HG03521 (cell line): ENCODE results near the gene ASPSCR1.
"Not testable (repeated sequence)": the region's sequence is repeated elsewhere in the genome, so short reads cannot be mapped to it uniquely, and the experiment has no call there.

ENCODE experiments used
- ATAC-seq: cut with Tn5 transposase; IDR thresholded peaks from one replicate; pipeline ENCODE4 v1.9.1; 2021; ENCODE audit warnings: mild to moderate bottlenecking, moderate library complexity; ENCODE audit not compliant: unreplicated experiment

The ASPSCR1 gene

DNA sequence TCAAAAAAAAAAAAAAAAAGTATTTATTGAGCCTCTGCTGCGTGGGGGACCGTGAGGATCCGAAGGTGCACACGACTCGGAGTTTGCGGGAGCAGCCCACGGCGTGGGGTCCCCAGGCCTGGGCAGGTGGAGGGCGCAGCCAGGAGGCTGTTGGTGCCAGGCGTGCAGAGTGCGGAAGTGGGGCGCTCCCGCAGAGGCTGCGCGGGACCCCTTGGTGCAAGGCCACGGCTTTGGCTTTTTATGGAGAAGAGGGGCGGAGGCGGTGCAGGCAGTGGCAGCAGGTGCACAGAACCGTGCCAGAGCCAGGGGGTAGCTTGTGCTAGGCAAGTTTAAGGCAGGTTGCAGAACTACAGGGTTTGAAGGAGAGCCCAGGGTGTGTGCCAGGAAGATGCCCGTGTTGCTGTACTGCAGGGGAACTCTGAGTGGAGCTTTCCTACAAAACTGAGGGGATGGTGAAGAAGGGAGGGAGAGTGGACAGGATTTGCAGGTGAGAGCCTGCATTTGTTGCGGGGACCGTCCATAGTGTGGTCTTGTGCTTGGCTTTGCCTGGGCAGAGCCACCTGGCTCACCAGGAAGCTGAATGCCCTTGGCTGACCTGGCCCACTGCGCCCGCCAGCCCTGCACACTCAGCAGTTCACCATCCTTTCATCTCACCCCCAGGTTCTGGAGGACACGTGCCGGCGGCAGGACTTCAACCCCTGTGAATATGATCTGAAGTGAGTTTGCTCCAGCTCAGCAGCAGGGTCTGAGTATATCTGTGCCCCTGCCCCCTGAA lies 1.3 kb downstream of the ASPSCR1 start:
- no peak for ATAC-seq

DNA sequence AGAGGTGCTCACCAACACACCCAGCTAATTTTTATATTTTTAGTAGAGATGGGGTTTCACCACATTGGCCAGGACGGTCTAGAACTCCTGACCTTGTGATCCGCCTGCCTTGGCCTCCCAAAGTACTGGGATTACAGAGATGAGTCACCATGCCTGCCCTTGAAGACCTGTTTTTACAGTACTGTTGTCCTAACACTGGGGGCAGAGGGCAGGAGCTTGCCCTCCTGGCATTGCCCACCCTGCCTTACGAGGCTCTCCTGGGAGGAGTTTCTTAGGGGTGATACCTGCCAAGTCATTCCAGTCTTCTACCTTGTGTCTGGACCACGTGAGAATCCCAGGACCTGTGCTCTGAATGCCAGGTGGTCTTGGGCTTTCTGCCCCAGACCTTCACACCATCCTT lies 2.7 kb downstream of the ASPSCR1 start:
- no peak for ATAC-seq

DNA sequence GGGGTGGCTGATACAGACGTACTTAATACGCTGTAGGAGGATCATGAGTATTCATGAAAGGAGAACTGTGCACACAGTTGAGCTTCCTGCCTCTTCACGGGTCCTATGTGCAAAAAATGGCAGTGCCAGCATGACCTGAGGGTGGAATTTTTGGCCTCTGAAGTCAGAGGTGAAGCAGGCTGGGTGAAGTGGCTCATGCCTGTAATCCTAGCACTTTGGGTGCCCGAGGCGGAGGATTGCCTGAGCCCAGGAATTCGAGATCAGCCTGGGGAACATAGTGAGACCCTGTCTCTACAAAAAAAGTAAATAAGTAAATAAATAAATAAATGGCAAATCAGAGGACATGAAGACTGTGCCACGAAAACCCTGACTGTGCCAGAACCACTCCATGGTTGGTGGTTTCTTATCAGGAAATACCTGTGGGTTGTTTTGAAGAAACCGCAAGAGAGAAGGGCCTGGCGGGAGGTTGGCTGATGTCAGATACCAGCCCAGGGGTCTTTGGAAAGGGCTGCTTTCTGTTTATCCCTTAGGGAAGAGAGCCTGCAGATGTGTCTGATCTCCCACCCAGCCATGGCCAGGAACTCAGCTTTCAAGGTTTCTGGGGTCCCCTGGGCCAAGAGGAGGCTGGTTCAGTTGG lies 3.4 kb downstream of the ASPSCR1 start:
- no peak for ATAC-seq

DNA sequence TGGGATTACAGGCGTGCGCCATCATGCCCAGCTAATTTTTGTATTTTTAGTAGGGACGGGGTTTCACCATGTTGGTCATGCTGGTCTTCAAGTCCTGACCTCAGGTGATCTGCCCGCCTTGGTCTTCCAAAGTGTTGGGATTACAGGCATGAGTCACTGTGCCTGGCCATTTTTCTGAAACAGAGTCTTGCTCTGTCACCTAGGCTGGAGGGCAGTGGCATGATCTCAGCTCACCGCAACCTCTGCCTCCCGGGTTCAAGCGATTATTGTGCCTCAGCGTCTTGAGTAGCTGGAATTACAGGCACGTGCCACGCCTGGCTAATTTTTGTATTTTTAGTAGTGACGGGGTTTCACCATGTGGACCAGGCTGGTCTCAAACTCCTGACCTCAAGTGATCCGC lies 4.1 kb downstream of the ASPSCR1 start:
- not testable (repeated sequence) for ATAC-seq

DNA sequence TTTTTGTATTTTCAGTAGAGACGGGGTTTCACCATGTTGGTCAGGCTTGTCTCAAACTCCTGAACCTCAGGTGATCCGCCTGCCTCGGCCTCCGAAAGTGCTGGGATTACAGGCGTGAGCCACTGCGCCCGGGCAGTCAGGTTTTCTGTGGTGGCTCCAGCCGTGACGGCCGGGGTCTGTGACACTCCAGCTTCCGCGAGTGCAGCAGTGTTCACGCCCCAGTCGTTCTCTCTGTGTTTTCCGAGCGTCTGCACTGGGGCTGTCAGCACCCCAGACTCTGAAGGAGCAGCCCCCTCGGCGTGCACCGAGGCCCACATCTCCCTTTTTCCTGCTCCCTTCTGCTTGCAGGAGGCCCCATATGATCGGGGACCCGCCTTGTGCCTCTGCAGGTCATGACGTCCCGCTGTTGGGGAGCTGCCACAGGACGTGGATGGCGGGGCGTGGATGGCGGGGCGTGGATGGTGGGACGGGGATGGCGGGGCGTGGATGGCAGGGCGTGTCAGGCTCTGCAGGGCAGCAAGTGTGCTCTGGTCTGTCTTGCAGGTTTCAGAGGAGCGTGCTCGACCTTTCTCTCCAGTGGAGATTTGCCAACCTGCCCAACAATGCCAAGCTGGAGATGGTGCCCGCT lies 5.7 kb downstream of the ASPSCR1 start:
- no peak for ATAC-seq

DNA sequence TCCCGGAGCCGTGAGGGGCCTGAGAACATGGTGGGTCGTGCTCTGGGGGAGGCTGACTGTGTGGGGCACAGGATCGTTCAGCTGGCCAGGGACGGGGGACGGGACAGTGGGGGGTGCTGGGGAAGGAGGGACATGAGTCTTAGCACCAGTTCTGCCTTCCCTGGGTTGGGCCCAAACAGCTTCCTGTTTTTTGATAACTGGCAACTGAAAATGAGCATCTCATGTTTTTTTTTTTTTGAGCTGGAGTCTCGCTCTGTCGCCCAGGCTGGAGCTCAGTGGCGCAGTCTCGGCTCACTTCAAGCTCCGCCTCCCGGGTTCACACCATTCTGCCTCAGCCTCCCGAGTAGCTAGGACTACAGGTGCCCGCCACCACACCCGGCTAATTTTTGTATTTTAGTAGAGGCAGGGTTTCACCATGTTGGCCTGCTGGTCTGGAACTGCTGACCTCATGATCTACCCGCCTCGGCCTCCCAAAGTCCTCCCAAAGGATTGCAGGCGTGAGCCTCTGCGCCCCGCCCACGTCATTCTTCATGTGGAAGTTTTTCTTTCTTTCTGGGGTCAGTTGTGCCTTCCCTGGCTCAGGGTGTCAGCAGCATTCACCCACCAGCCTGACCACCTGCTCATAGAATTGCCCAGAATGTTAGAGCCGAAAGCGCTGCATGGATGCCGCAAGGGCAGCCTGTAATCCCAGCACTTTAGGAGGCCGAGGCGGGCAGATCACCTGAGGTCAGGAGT lies 6.4 kb downstream of the ASPSCR1 start:
- no peak for ATAC-seq

DNA sequence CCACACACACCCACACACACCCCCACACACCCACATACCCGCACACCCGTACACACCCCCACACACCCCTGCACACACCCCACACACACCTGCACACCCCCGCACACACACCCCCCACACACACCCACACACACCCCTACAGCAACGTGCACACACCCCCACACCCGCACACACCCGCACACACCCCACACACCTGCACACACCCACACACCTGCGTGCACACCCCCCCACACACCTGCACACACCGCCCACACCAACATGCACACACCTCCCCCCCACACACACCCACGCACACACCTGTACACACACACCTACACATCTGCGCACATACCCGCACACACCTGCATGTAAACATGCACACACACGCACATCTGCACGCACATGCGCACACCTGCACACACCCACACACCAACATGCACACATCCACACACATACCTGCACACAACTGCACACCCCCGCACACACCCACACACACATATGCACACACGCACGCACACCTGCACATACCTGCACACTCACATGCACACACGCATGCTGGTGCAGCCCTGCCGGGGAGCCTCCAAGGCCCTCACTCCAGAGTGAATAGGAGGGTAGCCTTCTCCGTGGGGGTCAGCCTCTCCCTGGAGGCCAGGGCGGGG lies 7.5 kb downstream of the ASPSCR1 start:
- no peak for ATAC-seq

DNA sequence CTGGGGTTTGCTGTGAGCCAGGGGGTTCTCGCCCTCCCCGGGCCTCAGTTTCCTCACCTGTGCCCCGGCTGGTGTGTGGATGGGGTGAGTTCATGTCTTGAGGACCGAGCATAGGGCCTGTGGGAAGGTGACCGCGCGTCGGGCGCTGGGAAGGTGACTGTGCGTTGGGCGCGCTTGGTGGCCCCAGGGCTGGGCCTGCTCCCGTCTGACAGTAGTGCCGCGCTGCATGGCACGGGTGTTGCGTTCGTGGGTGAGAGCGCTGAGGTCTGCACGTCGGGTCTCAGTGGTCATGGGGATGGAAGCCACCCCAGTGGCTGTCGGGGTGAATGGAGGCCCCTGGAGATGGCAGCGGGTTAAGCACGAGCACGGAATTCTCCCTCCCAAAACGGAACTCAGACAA lies 9.2 kb downstream of the ASPSCR1 start:
- no peak for ATAC-seq

DNA sequence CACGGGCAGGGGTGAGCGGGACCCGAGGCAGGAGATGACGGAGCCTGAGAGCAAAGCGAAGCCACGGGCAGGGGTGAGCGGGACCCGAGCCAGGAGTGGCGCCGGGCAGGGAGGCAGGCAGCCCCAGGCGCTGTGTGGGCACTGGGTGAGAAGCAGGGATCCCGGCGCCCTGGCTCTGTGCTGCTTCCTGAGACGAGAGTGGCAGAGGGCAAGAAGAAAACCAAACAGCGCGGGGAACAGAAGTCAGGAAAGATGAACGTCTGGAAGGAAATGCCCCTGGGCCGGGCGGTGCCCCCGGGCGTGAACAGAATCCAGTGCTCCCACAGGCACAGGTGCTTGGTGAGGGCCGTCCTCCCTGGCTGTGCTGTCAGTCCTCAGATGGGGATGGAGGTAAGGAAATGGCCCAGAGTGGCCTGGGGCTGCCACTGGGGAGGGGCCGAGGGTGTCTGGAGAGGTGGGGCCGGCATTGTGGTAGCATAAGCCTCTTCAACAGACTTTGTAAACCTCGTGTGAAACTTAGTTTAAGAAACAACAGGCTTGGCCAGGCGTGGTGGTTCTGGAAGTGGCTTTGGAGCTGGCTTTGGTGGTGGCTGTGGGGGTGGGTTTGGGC lies 9.8 kb downstream of the ASPSCR1 start:
- no peak for ATAC-seq

DNA sequence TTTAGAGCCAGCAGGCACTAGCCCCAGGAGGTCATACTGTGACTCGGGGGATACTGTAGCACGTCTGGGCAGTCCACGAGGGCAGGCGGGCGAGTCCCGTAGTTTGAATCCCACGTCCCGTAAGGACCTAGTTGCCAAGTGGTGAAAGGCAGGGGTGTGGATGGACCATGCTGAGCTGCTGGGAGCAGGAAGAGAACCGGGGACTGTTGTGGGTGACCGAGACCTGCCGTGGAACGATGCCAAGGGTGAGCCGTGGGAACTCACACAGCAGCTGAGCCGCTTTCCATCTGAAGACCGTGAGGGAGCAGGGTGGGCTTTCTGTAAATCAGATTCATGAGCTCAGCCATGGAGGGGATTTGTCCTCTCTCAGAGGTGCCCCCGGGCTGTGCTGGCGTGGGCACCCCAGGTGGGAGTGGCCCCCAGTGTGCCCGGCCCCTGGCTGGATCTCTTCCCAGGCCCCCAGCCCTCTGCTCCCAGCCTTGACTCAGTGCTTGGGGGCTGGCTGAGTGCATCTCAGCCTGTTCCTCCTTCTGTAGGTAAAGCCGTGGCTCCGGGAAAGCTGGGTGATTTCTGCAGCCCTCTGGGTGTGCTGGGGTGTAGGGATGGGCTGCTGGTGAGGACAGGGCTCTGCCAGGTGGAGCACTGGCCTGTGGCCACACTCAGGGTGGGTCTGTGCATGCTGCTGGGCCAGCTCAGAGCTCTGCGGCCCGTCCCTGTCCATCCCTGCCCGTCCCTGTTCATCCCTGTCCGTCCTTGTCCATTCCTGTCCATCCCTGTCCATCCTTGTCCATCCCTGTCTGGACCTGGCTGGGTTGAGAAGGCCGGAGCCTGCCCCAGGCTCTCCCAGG lies 13.6 kb downstream of the ASPSCR1 start:
- ATAC-seq = no peak

DNA sequence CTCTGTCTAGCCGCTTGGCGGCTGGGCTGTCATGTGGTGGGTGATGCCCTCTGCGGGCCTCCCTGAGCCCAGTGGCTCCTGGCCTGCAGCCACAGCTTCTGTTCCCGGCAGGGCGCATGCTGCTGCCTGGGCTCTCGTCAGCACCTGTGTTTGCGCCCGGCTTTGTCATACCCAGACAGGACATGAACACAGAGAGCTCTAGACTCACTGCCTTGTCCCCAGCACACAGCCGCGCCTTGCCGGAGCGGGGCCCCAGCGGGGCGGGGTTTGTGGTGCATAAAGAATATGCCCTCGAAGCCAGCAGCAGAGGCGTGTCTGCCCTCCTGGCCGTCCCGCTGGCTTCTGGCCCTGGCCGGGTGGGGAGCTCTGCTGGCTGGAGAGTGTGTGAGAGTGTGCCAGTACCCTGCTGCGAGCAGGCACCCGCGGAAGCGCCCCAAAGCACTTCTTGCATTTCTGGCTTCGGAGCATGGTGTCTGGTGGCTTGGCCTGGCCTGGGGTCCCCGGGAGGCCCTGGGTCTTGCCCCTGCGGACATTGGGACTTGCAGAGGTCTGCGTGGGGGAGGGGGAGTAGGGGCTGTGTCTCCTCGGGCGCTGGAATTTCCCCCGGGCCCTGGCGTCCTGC lies 14.4 kb downstream of the ASPSCR1 start:
- ATAC-seq = no peak

DNA sequence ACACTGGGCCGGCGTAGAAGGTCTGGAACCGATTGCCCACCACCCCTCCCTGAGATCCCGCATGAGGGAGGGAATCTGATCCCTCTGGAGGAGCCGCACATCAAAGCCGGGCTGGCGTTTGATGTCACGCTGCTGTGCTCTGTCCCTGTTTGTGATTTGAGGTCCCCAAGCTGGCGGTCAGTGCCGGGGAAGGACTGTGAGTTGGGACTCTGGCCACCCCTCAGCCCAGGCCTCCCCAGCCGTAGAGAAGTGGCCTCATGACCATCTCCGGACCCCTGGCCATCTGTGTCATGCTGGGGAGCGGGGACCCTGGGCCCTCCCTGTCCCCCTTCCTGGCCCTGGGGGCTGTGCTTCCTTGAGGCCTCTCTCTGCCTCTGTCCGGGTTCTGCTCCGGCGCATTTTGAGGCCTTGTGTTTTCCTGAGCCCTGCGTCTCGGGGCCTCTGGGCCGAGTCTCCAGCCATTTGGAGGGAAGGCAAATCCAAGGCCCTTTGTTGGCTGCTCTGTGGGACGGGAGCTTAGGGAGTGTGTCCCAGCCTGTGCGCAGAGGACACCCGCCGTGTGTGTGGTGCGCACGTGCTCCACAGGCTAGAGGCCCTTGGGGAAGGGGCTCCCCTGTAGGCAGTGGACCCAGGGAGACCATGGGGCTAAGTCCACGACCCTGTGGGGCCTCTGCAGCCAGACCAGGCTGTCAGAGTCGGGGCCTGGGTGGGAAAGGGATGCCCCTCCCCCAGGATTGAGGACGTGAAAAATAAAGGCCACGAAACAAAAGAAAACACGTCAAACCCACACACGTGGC lies 15.1 kb downstream of the ASPSCR1 start:
- ATAC-seq = no peak

DNA sequence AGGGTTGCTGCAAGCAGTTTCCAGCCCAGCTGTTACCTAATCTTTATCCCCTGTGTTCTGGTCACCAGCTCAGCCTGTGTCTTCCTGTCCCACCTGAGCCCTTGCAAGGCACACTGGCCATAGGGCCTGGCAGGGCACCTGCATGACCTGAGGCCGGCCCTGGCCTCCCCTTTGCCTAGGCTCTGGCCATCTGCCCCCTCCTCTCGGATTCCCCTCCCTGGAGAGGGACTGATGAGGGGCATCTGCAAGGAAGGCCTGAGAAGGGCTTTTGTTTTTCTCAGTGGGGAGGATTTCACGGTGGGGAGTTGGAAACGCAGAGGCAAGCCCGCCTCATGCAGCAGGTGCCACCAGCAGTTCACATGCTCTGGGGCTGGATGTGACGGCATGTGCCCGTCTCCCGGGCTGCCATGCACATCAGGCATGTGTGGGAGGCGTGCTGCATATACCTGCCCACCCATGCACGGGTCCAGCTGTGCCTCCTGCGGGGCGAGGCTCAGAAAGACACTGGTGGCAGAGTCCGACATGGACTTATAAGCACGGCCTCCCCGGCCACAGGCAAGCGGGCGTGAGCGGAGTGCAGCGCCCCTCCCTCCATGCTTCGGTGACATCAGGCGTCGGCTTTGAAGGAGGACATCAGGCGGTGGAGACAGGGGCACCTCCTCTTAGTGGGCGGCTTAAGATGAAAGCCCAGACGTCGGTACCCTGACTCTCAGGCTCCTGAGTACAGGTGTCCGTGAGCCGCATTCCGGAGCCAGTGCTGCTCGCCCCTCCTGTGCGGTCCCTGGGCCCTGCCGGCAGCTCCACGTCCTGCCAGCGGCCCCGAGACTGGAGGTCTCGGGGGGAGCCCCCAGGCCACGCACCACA lies 16.5 kb downstream of the ASPSCR1 start:
- no peak for ATAC-seq

DNA sequence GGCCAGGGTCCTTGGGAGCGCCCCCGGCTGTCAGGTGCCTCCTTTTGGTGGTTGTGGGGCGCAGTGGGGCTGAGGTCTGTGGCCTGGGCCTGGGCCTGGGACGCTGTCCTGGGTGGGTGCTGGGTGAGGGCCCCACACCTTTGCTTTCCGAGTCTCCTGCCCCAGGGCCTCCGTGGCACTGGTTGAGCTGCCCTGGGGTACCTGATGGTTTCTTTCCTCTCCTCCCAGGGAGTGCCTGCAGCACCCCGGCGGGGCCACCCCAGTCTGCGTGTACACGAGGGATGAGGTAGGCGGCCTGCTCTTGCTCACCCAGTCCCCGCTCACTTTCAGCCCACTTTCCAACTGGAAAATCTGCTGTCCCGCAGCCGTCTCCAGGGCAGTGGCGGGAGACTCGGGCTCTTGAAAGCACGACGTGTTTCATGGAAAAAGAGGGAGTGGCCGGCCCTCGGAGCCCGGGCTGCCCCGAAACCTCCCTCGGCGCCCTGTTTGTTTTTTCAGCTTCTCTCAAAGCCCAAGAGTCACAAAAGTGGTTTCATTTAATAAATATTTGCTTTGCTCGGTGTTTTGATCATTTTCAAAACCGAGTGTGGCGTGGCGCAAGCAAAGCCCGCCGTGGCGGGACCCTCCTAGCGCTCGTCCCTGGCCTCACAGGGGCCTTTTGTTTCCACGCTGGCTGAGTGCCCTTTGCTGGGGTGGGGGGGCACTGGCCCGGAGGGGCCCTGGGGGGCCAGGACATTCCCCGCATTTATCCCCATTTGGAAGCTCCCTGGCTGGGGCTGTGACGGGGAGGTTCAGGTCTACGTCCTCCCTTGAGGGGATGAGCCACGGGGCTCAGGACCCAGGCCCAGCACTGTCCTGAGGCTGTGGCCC lies 17.4 kb downstream of the ASPSCR1 start:
- no peak for ATAC-seq

DNA sequence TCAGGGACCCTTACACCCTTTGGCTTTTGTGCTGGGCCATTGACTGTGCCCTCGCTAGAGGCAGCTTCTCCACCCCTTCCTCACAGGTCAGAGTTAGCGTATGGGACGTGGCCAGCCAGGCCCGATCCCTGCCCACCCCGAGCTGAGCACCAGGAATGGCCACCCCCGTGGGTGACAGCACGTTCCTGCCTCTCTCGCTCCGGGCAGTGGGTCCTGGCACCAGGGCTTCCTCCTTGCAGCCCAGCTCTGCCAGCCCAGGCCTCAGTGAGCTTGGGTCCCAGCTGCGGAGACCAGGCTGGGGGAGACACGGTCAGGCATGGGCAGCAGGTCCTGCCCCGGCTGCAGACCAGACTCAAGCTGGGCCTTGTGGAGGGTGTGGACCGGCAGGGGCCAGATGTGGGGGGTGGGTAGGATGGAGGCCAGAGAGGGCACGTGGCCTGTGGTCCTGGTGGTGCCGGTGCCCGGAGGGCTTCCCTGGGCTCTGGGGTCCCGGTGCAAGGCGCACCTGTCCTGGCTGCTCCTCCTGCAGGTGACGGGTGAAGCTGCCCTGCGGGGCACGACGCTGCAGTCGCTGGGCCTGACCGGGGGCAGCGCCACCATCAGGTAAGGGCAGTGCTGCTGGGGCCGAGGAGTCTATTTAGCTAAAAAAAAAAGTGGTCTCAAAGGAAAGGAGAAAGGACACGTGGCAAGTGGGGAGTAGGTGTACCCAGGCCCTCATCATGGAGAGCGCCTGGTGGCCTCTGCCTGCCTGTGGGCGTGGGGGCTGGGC lies 18.2 kb downstream of the ASPSCR1 start:
- no peak for ATAC-seq

DNA sequence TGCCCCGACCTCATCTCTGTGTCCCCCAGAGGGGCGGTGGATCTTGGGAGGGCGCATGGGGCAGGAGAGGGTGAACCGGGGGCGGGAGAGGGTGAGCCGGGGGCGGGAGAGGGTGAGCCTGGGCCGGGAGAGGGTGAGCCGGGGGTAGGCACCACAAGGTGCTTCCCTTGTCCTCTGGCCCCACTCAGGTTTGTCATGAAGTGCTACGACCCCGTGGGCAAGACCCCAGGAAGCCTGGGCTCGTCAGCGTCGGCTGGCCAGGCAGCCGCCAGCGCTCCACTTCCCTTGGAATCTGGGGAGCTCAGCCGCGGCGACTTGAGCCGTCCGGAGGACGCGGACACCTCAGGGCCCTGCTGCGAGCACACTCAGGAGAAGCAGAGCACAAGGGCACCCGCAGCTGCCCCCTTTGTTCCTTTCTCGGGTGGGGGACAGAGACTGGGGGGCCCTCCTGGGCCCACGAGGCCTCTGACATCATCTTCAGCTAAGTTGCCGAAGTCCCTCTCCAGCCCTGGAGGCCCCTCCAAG lies 18.9 kb downstream of the ASPSCR1 start:
- no peak for ATAC-seq
